WERI-Rb-1 (cell line): ENCODE data around the gene CHI3L1.

ENCODE experiments used
- DNase-seq: peaks from one replicate; pipeline ENCODE4 v3.0.0-alpha.2; 2020
- H3K27ac ChIP-seq: fragments of 250-450 bp; sonication (Bioruptor Pico); 2 replicates; pipeline ENCODE4 v1.5.1; 2020; ENCODE audit warnings: mild to moderate bottlenecking, moderate library complexity
- H3K27me3 ChIP-seq: fragments of 250-450 bp; sonication (Bioruptor Pico); 2 replicates; pipeline ENCODE4 v1.5.1; 2021; ENCODE audit warnings: mild to moderate bottlenecking, low read depth, moderate library complexity; ENCODE audit not compliant: insufficient read depth, severe bottlenecking
- H3K36me3 ChIP-seq: fragments of 250-450 bp; sonication (Bioruptor Pico); 2 replicates; pipeline ENCODE4 v1.5.1; 2020; ENCODE audit warnings: mild to moderate bottlenecking, moderate library complexity
- H3K4me3 ChIP-seq: 2 replicates; pipeline ENCODE4 v1.5.1; 2011; ENCODE audit warnings: low read depth, mild to moderate bottlenecking, control low read depth, low read length
- H3K9me3 ChIP-seq: fragments of 250-450 bp; sonication (Bioruptor Pico); 2 replicates; pipeline ENCODE4 v1.5.1; 2021; ENCODE audit warnings: mild to moderate bottlenecking, moderate library complexity; ENCODE audit not compliant: severe bottlenecking
- TF ChIP-seq, protein P1 (sequence below): IDR thresholded peaks from 2 replicates; pipeline ENCODE4 v1.5.1; 2011; ENCODE audit warnings: low read depth, mild to moderate bottlenecking, control low read depth, inconsistent platforms, low read length

CHI3L1 gene

DNA sequence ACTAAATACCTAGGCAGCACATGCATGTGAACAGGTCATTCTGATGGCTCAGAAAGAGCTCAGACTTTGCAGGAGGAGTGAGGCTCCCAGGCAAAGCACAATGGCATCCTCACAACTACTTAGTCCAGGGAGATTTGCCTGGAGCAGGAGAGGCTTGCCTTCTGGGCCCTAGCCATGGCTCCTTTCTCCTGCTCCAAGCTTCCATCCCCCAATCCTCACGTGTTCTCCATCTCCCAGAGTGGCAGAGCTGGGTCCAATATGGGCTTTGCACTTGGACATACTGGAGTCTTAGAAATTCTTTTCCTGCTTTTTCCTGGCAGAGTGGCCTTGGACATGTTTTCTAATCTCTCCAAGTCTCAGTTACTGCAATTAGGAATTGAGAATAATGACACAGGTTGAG, 26.7 kb downstream of the CHI3L1 start:
- DNase-seq: no peak
- Histone ChIP-seq H3K27ac (no peak overlapping the region), H3K4me3 (no peak overlapping the region), H3K36me3 (peaks cover 8% of the 10 kb centered on the region; the same call in 1 of the 2 replicates), H3K27me3 (no peaks in the 10 kb centered on the region), H3K9me3 (no peaks in the 10 kb centered on the region)
- TF ChIP-seq, protein P1, sequence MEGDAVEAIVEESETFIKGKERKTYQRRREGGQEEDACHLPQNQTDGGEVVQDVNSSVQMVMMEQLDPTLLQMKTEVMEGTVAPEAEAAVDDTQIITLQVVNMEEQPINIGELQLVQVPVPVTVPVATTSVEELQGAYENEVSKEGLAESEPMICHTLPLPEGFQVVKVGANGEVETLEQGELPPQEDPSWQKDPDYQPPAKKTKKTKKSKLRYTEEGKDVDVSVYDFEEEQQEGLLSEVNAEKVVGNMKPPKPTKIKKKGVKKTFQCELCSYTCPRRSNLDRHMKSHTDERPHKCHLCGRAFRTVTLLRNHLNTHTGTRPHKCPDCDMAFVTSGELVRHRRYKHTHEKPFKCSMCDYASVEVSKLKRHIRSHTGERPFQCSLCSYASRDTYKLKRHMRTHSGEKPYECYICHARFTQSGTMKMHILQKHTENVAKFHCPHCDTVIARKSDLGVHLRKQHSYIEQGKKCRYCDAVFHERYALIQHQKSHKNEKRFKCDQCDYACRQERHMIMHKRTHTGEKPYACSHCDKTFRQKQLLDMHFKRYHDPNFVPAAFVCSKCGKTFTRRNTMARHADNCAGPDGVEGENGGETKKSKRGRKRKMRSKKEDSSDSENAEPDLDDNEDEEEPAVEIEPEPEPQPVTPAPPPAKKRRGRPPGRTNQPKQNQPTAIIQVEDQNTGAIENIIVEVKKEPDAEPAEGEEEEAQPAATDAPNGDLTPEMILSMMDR: no peak

GRCh38 chr1:203158960-203159665, 27.4 kb downstream of the CHI3L1 start:
- Histone ChIP-seq H3K9me3 (no peaks in the 10 kb centered on the region), H3K27me3 (no peaks in the 10 kb centered on the region), H3K4me3 (no peak overlapping the region), H3K36me3 (peaks cover 8% of the 10 kb centered on the region; the same call in 1 of the 2 replicates), H3K27ac (no peak overlapping the region)
- no peak for DNase-seq
- TF ChIP-seq, protein P1: no peak

DNA sequence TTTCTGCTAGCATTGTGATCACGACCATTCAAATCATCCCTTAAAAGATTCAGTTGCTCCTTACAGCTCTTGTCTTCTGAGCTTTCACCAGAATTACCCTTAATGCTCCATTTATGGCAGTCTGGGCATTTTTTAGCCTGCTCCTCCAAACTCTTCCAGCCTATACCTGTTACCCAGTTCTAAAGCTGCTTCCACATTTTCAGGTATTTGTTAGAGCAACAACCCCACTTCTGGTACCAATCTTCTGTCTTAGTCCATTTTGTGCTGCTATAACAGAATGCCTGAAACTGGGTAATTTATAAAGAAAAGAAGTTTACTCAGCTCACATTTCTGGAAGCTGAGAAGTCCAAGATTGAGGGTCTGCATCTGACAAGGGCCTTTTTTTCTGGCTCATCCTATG, 28.1 kb downstream of the CHI3L1 start:
- no peak for DNase-seq
- Histone ChIP-seq H3K27me3 (no peaks in the 10 kb centered on the region), H3K27ac (no peak overlapping the region), H3K4me3 (no peak overlapping the region), H3K9me3 (no peaks in the 10 kb centered on the region), H3K36me3 (peaks cover 8% of the 10 kb centered on the region; the same call in 1 of the 2 replicates)
- TF ChIP-seq, protein P1: no peak

GRCh38 chr1:203156280-203156679, 30.2 kb downstream of the CHI3L1 start:
- Histone ChIP-seq H3K27me3 (no peaks in the 10 kb centered on the region), H3K4me3 (no peak overlapping the region), H3K9me3 (no peaks in the 10 kb centered on the region), H3K36me3 (peaks cover 8% of the 10 kb centered on the region; the same call in 1 of the 2 replicates), H3K27ac (no peak overlapping the region)
- TF ChIP-seq, protein P1: no peak
- DNase-seq: no peak

- Histone ChIP-seq H3K9me3 (no peaks in the 10 kb centered on the region), H3K27ac (no peak overlapping the region), H3K36me3 (peaks cover 8% of the 10 kb centered on the region; the same call in 1 of the 2 replicates), H3K4me3 (no peak overlapping the region), H3K27me3 (no peaks in the 10 kb centered on the region)
- TF ChIP-seq, protein P1: no peak
- no peak for DNase-seq
These were observed 32.3 kb downstream of the CHI3L1 start for GRCh38 chr1:203153989-203154821.
